PFSK-1 (cell line): Measurements from ENCODE around the gene PID1.

ENCODE experiments used
- FOXP2 ChIP-seq: optimal IDR thresholded peaks from 2 replicates; pipeline ENCODE3; 2011; ENCODE audit warnings: borderline replicate concordance, control low read depth, inconsistent platforms; ENCODE audit not compliant: insufficient read depth; ENCODE audit errors: extremely low read length, extremely low read depth
- POLR2AphosphoS5 ChIP-seq: IDR thresholded peaks from 2 replicates; pipeline ENCODE4 v1.6.1; 2012; ENCODE audit warnings: low read depth, mild to moderate bottlenecking, control low read depth, low read length, moderate library complexity
- SIN3A ChIP-seq: IDR thresholded peaks from 2 replicates; pipeline ENCODE4 v1.6.1; 2012; ENCODE audit warnings: mild to moderate bottlenecking, low read length, moderate library complexity, borderline replicate concordance; ENCODE audit not compliant: insufficient read depth
- TAF1 ChIP-seq: IDR thresholded peaks from 2 replicates; pipeline ENCODE4 v1.6.1; 2012; ENCODE audit warnings: low read length, control low read depth, borderline replicate concordance; ENCODE audit not compliant: insufficient read depth
- TF ChIP-seq, protein P1 (sequence below), 2 experiments: IDR thresholded peaks; 2 replicates each; pipeline versions ENCODE4 v1.6.1 to v1.8.0; 2011 to 2012; ENCODE audit warnings: low read depth in 2 of 2, low read length in 2 of 2, control low read depth in 1 of 2, inconsistent platforms in 1 of 2, mild to moderate bottlenecking in 1 of 2, moderate library complexity in 1 of 2; ENCODE audit not compliant: insufficient read depth in 1 of 2

DNA sequence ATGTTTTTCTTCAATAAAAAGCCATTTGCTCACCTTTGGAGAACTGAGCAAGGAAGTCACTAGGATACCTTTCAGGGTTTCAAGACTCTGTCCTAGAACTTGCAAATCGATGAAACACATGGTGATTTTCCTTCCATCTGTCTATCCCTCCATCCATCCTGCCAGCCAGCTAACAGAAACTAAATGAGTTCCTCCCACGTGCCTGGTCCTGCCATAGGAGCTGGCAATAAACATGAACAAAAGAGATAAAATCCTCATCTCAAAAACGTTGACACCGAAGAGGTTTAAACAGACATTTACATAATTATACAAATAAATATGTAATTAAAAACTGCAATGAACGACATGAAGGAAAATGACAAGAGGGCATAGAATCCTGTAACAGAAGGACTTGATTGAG lies 249.0 kb downstream of the PID1 start:
- no peak for TF ChIP-seq TAF1
- TF ChIP-seq POLR2AphosphoS5: no peak
- TF ChIP-seq, protein P1, sequence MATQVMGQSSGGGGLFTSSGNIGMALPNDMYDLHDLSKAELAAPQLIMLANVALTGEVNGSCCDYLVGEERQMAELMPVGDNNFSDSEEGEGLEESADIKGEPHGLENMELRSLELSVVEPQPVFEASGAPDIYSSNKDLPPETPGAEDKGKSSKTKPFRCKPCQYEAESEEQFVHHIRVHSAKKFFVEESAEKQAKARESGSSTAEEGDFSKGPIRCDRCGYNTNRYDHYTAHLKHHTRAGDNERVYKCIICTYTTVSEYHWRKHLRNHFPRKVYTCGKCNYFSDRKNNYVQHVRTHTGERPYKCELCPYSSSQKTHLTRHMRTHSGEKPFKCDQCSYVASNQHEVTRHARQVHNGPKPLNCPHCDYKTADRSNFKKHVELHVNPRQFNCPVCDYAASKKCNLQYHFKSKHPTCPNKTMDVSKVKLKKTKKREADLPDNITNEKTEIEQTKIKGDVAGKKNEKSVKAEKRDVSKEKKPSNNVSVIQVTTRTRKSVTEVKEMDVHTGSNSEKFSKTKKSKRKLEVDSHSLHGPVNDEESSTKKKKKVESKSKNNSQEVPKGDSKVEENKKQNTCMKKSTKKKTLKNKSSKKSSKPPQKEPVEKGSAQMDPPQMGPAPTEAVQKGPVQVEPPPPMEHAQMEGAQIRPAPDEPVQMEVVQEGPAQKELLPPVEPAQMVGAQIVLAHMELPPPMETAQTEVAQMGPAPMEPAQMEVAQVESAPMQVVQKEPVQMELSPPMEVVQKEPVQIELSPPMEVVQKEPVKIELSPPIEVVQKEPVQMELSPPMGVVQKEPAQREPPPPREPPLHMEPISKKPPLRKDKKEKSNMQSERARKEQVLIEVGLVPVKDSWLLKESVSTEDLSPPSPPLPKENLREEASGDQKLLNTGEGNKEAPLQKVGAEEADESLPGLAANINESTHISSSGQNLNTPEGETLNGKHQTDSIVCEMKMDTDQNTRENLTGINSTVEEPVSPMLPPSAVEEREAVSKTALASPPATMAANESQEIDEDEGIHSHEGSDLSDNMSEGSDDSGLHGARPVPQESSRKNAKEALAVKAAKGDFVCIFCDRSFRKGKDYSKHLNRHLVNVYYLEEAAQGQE (IDR thresholded peaks at IDR 0.05; ENCODE audit: insufficient read depth in 1 of 2, low read depth in 2 of 2, low read length in 2 of 2): no peak
- TF ChIP-seq SIN3A: no peak
- TF ChIP-seq FOXP2: no peak
